UCSD-AML1 (cell line): ENCODE data around the gene BCAS3.
"Not testable (repeated sequence)": the region's sequence is repeated elsewhere in the genome, so short reads cannot be mapped to it uniquely, and the experiment has no call there.

Experiments used
- DNase-seq: peaks from one replicate; lab custom pipeline; 2025; ENCODE audit not compliant: unreplicated experiment; lab: John Stamatoyannopoulos, UW

BCAS3 gene

GRCh38 chr17:60674637-60675036, 3.0 kb upstream of the BCAS3 start:
- DNase-seq: not testable (repeated sequence)

GRCh38 chr17:60675997-60676396, 1.7 kb upstream of the BCAS3 start:
- no peak for DNase-seq

- no peak for DNase-seq
Observed at GRCh38 chr17:60676758-60677307, 818 bp upstream of the BCAS3 start.

DNA sequence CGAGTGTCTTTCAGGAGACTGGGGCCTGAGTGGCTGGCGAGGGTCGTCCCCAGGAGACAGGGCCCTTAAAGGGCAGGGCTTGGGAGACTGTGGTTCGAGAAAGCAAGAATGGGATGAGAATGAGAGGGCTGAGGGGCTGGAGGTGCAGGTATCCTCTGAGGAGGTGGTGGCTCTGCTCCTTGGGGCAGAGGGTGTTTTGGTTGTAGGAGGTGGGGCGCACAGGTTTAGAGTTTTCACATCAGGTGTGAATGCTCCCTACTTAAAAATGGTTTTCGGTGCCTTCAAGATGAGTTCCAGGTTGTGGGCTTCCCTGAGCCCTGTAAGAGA, 430 bp downstream of the BCAS3 start:
- DNase-seq: no peak

GRCh38 chr17:60679287-60679686, 1.6 kb downstream of the BCAS3 start:
- no peak for DNase-seq

DNA sequence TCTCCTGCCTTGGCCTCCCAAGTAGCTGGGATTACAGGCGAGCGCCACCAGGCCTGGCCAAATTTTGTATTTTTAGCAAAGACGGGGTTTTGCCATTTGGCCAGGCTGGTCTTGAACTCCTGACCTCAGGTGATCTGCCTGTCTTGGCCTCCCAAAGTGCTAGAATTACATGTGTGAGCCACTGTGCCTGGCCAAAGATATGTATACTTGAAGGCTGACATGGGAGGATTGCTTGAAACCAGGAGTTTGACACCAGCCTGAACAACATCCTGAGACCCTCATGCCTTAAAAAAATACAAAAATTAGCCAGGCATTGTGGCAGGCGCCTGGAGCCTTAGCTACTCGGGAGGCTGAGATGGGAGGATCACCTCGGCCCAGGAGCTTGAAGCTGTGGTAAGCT, 3.1 kb downstream of the BCAS3 start:
- no peak for DNase-seq

- DNase-seq: no peak
Observed at GRCh38 chr17:60685437-60685836, 7.8 kb downstream of the BCAS3 start.

GRCh38 chr17:60695960-60696359, 18.3 kb downstream of the BCAS3 start:
- no peak for DNase-seq

- no peak for DNase-seq
Observed at GRCh38 chr17:60699090-60699489, 21.4 kb downstream of the BCAS3 start.

DNA sequence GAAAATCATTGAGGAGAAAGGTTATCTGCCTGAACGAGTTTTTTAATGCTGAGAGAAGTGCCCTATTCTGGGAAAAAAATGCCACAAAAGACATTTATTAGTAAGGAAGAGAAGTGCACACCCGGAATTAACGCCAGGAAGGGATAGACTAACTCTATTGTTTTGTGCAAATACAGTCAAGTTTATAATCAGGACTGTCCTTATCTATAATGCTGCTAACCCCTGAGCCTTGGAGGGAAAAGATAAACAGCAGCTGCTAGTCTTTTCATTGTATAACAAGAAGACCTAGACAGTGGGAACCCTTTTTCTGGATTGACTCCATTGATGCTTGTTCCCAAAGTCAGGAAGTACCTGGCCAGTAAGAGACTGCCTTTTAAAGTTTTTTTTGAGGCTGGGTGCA, 26.5 kb downstream of the BCAS3 start:
- no peak for DNase-seq

- DNase-seq: no peak
Observed at GRCh38 chr17:60712675-60713074, 35.0 kb downstream of the BCAS3 start.

DNA sequence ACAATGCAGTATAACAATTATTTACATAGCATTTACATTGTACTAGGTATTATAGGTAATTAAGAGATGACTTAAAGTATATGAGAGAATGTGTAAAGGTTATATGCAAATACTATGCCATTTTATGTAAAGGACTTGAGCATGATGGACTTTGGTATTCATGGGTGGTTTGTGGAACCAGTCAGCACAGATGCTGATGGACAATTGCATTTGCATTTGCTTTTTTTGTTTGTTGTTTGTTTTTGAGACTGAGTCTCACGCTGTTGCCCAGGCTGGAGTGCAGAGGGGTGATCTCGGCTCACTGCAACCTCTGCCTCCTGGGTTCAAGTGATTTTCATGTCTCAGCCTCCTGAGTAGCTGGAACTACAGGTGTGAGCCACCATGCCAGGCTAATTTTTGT, 36.0 kb downstream of the BCAS3 start:
- DNase-seq: no peak

DNA sequence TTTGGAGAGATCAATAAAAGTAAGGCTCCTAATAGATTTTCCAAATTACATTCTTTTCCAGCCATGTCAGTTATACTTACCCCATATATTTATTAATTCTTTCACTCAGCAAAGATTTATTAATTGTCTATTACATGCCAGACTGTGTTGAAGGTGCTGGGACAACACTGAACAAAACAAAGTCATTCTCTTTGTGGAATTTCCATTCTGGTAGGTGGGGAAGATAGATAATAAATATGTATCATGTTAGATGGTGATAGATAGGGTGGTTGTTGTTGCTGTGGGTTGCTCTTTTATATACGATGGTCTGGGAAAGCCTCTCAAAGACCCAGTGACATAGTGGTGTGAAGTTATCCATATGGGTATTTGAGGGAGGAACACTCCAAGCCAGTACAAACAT, 39.1 kb downstream of the BCAS3 start:
- DNase-seq: no peak

DNA sequence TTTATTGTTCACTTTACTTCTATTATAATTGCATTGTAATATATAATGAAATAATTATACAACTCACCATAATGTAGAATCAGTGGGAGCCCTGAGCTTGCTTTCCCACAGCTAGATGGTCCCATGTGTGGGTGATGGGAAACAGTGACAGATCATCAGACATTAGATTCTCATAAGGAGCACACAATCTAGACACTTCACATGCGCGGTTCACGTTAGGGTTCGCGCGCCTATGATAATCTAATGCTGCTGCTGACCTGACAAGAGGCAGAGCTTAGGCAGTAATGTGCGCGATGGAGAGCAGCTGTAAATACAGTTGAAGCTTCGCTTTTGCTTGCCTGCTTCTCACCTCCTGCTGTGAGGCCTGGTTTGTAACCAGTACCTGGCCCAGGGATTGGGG, 40.2 kb downstream of the BCAS3 start:
- DNase-seq: no peak

DNA sequence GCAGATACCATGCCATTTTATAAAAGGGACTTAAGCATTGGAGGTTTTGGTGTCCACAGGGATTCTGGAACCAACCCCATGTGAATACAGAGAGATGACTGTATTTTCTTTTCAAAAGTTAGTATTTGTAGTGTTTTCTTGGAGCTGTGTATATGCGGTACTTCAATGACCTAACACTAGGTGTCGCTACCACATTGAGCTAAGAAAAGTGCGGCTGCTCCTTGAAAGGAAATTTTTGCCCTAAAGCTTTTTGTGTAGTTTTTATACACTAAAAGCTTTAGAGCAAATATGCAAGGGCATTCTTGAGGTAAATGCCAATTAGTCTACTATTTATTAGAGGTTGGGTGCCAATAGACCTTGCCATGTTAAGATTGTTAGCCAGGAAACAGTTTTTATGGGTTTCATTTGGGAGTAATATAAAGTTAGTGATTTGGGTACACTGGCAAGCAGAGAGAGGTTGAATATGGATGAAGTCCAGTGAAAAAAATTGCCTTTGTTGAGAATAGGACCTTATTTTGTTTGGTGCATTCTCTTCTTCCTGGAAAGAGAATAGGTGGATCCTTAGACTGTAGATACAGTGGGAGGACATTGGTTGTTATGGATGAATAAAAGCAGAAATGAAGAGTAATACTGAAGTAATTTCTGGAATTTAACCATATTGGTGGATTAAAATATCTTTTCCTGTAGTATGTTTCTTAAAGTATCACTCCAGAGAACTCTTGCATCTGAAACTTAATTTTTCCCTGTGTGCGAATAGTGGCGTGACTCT, 43.3 kb downstream of the BCAS3 start:
- DNase-seq: no peak

DNA sequence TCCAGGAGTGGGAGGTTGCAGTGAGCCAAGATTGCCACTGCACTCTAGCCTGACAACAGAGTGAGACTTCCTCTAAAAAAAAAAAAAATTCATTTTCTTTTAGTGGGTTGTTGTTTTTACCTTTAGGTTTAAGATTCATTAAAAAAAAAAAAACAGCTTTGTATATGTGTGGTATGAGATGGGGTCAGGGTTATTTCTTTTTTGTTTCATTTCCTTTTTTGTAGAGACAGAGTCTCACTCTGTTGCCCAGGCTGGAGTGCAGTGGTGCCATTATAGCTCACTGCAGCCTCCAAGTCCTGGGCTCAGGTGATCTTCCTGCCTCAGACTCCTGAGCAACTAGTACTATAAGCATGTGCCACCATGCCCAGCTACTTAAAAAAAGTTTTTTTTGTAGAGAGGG, 47.0 kb downstream of the BCAS3 start:
- DNase-seq: no peak

DNA sequence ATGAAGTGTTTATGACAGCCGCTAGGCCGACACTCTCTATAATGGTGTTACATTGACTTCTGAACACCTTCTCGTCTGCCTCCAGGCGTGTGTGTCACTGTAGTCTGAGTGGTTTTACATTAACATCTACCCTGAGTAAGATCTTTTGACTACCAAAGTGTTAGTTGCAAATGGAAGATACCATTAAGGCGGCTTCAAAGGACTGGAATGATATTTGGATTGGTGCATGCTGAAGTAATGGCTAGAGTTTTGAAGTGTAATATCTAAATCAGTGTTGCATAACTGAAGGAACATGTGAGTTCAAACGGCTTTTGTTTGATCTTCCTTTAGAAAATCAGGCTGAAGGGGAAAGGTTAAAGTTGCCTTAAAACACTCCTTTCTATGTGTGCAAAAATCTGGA, 52.2 kb downstream of the BCAS3 start:
- no peak for DNase-seq

DNA sequence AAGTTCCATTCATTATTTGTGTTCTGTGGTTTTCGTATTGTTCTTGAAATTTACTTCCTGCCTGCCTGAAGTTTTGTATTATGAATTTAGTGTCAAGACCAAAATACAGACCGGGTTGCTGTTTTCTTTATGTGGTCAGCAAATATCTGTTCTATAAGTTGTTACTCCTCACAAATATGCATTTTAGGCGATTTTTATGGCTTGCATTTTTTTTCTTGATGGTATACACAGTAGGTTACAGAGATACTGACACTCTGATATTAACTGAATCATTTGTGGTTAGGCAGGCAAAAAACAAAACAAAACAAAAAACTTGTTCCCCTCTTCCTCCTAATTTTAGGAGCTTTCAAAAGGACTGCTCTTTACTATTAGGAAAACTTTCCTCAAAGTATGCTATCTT, 52.6 kb downstream of the BCAS3 start:
- no peak for DNase-seq

DNA sequence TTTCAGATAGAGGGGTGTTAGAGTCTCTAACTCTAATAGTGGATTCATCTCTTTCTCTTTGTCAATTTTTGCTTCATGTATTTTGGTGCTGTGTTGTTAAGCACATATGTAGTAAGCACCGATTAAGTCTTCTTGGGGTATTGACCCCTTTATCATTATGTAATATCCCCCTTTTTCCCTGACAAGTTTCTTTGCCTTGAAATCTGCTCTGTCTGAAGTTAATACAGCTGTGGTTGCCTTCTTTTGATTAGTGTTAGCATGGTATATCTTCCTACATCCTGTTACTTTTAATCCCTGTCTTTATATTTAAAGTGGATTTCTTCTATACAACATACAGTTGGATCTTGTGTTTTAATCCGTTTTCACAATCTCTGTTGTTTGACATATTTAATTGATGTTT, 60.6 kb downstream of the BCAS3 start:
- DNase-seq: no peak

DNA sequence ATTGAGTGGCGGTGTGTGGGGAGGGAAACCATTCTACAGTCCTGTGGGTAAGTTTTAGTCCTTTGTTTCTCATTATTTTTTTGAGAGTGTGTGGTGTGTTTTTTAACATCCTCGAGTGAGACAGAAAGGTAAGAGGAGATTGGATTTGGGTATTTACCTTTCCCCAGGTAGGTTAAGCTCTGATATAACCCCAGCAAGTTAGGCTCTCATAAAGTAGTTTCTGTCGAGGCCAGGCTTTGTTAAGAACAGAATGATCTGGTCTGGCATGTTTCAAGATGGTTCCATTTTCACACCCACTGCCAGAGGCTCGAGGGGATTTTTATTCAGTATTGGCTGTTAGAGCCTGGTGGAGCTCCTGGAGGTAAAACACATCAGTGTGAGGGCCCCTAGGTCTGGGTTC, 62.9 kb downstream of the BCAS3 start:
- no peak for DNase-seq

DNA sequence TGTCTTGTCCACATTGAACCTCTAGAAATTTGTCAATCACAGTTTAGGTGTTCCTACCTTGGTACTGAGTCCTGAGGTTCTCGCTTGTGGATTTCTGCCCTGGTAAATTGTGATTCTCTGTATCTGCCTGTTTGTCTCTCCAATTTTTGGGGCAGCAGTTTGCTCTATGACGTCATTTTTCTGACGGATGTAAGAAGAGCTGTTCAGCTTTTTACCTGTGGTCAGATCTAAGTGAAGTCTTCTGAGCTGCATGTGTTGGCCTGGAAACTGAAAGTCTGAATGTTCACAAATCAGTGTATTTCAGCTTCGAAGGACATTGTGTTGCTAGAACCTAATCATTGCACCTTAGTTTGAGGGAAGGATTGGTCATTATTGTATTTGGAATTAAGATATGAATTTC, 63.4 kb downstream of the BCAS3 start:
- DNase-seq: no peak

DNA sequence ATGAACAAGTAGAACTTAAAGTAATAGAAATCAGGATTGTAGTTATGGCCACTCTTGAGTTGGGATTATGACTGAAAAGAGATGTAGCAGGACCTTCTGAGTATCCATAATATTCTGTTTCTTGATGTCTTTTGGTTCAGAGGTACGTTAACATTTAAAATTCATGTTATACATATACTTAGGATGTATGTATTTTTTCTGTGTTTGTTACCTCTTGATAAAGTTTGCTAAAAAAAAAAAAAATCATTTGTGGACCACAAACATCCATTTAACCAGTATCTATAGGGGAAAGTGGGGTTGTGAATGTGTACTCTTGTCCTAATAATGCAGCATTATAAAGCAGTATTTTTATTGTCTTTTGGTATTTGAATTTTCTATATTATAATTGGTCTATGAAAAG, 65.6 kb downstream of the BCAS3 start:
- DNase-seq: no peak

DNA sequence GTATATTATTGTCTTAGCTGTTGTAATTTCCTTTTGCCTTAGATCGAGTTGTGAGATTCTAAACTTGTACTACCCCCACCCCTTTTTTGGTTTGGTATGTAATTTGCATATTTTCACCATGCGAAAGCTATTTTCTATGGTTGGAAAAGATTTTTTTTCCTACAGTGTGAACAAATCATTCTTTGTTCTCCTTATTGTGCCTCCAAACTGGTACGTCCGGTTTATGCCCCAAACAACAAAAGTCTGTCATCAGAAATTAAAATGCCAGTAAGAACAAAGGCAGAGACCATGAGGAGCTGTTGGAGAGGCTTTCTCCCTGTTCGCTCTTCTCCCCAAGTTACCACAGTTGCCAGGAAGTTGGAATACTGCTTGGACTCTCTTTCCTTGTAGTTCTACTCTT, 66.1 kb downstream of the BCAS3 start:
- no peak for DNase-seq
